Activated T-helper 1 cell treated with Interleukin-2 at 50 U/mL for 16 hours (primary cell): ENCODE data around the gene ILKAP.

ENCODE experiments used
- DNase-seq: peaks from one replicate; pipeline ENCODE4 v3.0.0-alpha.2; 2020; ENCODE audit warnings: low read depth

ILKAP gene

DNA sequence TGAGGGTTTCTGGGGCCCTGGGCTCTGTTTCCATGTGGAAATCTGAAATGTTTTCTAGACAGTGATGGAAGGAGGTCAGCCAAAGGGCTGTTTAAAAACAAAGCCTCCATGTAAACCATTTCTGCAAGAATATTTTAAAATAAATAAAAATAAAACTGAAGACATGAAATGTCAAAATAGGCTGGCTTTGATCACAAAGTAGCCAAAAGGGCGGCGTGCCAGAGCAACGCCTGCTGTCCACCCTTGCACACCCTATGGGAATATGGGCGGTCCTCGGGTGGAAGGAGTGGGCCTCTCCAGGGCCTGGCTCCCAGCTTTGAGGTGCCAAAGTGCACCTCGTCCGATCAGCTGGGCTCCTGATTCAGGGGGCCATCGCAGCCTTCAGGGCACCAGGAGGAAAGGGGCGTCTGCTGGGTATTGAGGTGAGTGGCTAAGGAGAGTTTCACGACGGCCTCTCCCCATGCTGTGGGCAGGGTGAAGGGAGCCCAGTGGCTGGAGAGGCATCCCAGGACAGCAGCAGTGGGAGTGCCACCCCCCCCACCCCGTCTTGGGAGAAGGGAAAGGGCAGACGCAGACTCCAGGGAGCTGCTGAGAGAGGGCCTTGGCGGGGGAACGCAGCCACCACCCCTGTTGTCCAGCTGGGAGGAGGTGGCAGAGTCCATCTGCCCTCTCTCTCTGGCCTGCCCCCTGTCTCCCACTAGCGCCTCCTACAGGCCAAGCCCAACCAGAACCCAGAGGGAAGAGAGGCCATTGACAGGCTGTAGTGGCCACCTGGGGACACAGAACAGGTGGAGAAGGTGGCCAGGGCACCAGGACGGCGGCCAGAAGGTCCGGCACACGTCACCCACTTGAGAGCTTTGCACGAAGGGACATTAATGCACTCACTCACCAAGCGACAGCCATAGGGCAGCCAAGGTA lies 50.5 kb downstream of the ILKAP start:
- no peak for DNase-seq

DNA sequence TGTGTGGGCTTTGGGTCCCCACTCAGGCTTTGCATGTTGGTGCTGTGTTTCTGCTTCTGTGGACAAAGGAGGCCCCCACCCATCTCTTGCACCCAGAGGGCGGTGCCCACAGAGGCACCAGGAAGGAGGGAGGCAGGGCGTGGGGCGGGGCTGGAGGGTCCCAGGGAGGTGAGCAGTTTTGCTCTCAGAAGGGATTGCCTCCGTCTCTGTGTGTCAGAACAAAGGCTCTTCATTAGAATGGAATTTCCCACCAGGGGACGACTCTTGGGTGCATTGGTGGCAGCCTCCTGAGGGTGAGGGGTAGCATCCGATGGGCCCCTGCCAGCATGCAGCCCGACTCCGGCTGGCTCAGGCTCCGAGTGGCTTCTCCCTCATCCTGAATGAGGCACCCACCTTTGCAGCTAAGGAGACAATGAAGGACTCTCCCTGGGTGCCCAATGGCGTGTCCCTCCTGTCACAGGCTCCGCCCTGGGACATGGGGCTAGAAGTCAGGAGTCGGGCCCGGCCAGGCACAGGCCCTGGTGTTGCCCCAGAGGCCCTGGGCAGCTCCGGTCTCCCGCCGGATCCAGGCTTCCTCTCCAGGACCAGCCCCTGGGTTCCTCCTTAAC lies 51.8 kb downstream of the ILKAP start:
- no peak for DNase-seq

DNA sequence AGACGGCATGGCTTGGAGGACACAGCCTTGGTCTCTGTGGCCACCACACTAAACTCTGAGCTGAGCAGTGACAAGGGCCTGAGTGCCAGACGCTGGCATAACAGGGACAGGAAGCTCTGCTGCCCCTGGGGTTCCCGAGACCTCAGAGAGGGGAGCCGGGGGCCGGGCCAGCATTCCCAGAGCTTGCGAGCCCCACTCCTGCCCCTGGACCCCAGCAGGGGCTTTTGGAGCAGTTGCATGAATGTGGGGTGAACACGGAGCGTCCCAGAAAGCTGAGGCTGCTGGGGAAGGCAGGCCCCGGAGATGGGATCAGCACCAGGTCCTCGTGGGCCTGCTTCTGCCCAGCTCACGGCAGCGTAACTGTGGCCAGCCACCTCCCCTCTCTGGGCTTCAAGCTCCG lies 52.3 kb downstream of the ILKAP start:
- no peak for DNase-seq

GRCh38 chr2:238150686-238151085 lies 52.8 kb downstream of the ILKAP start:
- DNase-seq = no peak

- no peak for DNase-seq
These were observed 53.5 kb downstream of the ILKAP start for GRCh38 chr2:238149841-238150572.

GRCh38 chr2:238148981-238149380 lies 54.5 kb downstream of the ILKAP start:
- DNase-seq = no peak

- DNase-seq = no peak
These were observed 56.5 kb downstream of the ILKAP start for GRCh38 chr2:238146884-238147544.

DNA sequence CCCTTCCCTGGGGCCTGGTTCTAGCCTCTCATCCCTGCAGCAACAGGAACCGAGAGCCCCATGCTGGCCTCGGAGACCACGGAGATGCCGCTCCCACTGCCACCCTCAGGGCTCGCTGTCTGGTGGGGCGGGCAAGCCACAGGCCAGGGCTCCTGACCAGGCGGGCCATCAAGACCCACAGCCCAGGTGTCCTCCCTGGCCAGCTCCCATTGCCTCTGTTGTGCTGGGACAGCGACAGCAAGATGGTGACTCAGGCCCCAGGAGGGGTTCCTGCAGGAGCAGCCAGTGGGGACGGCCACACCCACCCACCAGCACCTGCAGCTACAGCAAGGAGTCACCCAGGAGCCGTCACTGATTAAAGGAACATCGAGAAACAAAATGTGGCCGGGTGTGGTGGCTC lies 57.6 kb downstream of the ILKAP start:
- no peak for DNase-seq

- no peak for DNase-seq
These were observed 58.4 kb downstream of the ILKAP start for GRCh38 chr2:238145046-238145445.

DNA sequence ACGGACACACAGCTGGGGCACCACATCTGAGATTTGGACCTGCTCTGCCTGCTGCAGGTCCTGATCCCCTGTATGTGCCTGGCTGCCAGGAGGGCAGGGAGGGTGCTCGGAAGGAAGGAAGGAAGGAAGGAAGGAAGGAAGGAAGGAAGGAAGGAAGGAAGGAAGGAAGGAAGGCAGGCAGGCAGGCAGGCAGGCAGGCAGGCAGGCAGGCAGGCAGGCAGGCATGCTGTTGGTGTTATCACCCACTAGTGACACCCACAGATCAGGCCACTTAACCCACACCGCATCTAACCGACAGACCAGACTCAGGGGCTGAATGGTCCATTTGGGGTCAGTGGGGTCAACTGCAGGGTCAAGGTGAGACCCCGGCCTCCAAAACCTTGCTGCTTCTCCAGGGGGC lies 59.2 kb downstream of the ILKAP start:
- DNase-seq = no peak

GRCh38 chr2:238143239-238143951 lies 60.1 kb downstream of the ILKAP start:
- DNase-seq = no peak

DNA sequence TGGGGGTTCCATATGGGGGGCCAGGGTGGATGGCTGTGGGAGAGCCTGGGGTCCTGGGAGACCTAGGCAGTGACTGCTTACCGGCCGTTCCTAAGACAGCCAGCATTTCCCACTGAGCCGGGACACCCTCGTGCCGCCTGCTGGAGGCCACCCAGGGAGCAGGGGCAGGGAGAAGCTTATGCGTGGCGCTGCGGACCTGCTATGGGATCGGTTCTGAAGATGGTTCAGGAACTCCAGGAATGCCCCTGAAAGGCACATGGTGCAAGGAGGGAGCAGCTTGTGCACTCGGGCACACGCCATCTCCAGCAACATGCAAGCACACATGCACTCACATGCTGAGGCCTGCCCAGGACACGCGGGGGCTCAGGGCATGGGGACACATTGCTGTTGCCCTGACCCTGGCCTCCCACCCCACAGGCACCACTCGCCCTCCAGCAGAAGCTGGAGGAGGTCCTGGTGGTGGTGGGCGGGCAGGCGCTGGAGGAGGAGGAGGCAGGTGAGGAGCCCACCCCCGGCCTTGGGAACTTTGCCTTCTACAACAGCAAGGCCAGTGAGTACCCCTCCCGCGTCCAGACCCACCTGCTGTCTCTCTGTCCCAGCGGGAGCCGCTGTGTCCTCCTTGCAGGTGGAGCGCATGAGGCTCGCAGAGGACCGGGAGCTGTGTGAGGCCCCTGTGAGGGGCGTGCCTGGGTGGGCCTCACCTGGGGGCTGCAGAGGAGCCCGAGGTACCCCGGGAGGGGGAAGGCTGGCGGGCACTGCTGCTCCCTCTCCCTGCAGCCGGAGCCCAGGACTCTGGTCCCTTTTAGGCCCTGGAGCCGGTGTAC lies 60.9 kb downstream of the ILKAP start:
- no peak for DNase-seq

DNA sequence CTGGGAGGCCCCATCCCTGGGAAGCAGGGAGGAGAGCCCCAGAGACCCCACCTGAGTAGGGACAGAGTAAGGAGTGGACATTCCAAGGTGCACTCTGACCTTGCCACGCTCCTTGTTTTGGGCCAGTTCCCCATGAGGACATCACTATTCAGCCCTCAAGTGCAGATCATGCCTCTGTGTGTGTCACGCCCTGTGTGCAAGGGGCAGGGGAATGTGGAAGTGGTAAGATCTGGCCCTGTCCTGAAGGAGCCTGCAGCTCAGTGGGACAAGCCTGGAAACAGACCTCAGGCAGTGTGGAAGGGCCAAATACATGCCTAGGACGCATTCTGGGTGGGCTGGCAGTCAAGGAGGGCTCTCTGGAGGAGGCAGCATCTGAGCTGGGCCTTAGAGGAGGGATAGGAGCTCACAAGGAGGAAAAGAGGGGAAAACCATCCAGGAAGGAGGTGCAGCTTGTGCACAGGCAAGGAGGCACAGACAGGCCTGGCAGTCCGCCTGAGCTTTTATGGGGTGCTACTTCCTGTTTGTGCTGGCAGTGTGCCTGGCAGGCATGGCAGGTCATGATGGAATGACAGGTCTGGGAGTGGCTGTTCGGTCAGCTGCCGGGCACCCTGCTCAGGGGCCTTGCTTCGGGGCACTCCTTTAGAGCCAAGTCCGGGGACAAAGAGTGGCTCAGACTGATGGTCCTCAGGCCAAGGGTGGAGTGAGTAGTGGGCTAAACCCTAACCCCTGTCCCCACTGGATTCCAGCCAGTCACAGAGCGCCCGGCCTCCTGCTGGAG lies 61.8 kb downstream of the ILKAP start:
- no peak for DNase-seq

- no peak for DNase-seq
These were observed 62.6 kb downstream of the ILKAP start for GRCh38 chr2:238140721-238141540.

DNA sequence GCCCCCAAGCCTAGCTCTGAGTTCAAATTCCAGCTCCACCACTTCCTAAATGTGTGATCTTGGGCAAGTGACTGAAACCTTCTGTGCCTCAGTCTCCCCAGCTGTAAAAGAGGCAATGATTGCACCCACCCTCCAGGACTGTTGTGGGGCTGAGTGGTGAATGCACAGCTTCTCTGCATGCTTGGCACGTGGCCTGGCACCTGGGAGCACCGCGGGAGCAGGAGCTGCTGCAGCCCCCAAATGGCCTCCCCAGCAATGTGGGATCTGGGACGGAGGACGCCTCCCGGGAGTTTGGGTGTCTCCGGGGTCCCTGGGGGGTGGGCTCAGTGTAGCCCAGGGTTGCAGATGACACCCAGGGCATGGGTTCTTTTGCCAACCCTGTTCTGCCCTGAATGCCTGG lies 63.5 kb downstream of the ILKAP start:
- no peak for DNase-seq

GRCh38 chr2:238139196-238140039 lies 64.1 kb downstream of the ILKAP start:
- DNase-seq = peak; percentile 7

DNA sequence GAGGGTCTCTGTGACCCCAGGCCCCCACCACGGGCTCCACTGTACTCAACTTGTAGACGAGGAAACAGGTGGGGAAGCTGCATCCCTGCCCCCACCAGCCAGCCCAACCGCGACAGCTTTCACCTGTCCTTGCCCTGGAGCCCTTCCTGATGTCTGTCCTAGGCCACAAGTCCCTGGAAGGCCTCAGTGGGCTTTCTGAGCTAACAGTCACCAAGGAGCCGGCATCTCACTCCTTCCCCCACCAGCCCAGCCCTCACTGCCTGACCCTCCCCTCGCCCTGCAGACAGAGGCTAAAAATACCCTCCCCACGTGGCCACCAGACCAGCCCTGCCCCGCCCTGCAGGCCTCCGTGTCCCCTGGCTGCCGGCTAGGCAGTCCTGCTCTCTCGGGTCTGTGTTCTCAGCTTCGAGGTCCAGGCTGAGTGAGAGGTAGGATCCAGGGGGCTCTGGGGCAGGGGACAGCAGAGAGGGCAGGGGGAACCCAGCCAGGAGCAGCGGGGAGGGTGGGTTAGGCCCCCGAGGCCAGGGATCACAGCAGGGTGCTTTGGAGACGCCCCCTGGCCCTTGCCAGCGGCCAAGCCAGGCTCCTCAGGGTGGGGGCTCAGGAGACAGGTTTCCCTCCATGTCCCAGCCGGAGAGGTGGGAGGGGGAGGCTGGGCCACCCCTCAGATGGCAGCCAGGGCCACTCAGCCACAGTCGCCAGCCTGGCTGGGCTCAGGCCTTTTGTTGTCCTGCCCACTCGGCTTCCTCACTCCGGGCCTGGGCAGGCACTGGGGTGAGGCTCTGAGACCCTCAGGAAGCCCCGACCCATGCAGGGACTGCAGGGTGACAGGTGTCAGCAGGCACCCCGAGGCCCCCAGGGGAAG lies 64.9 kb downstream of the ILKAP start, which contains the start of gene KLHL30:
KLHL30 (plus strand) TSS at position 338 of the 865 bp plus-strand sequence. CDS start 2,087 bp downstream, outside the sequence.
- no peak for DNase-seq
